ENCODE data around the gene SYNE1. TPM values are rescaled to one million over a fixed set of nuclear protein-coding genes. Genes with fewer than 3 reads are reported as not detected.
"Not testable (repeated sequence)": the region's sequence is repeated elsewhere in the genome, so short reads cannot be mapped to it uniquely, and the experiment has no call there.

The SYNE1 gene
- total RNA-seq, 1 experiment from 2014 or later, result 0.85 TPM

DNA sequence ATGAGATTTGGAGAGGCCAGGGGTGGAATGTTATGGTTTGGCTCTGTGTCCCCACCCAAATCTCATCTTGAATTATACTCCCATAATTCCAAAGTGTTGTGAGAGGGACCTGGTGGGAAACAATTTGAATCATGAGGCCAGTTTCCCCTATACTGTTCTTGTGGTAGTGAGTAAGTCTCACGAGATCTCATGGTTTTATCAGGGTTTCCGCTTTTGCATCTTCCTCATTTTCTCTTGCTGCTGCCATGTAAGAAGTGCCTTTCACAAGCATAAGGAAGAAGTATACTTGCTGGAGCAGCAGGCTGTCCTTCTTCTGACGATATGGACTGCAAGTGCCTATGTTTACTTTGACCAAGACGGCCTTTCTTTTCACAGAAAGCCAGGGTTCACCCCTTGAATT, 559.2 kb downstream of the SYNE1 start:
- in situ Hi-C loops (cut with HindIII; ENCODE audit: low sequenced_read_pairs), result no loop called here
- no peak for DNase-seq (ENCODE audit: low spot score)

DNA sequence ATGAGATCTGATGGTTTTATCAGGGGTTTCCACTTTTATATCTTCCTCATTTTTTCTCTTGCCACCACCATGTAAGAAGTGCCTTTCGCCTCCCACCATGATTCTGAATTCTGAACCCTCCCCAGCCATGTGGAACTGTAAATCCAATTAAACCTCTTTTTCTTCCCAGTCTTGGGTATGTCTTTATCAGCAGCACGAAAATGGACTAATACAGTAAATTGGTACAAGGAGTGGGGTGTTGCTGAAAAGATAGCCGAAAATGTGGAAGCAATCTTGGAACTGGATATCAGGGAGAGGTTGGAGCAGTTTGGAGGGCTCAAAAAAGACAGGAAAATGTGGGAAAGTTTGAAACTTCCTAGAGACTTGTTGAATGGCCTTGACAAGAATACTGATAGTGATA, 560.9 kb downstream of the SYNE1 start:
- DNase-seq (ENCODE audit: low spot score); in situ Hi-C loops (cut with HindIII; ENCODE audit: low sequenced_read_pairs): not testable (repeated sequence)

DNA sequence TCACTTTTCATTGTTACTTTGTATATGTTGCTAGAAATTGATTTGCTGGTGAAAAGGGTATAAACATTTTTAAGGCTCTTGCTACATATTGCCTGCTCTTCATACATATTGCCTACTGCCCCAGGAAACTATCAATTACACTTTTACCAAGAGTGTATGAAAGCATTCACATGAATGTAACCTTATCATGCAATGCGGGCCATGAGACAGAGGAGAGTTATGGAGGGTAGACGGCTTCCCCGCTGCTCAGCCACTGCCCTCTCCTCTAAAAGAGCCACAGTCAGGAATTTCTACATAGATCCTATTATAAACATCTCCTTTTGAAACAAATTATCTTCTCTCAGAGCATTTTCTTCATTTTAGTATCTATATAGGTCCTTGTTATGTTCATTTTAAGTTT, 565.3 kb downstream of the SYNE1 start:
- in situ Hi-C loops (cut with HindIII; ENCODE audit: low sequenced_read_pairs), result no loop called here
- no peak for DNase-seq (ENCODE audit: low spot score)

Other genes with a start within 250 kb of the SYNE1 start
- gene MYCT1, start 60.5 kb upstream of the SYNE1 start, total RNA-seq (2014; rRNA removed; shearing (Covaris generic)), result not detected in 2 replicates
- not detected in 2 replicates for gene VIP, start 113.4 kb upstream of the SYNE1 start, total RNA-seq (2014; rRNA removed; shearing (Covaris generic))

Measured in G401 (cell line).